ENCODE measurements around the gene FCHSD2. TPM values are rescaled to one million over a fixed set of nuclear protein-coding genes. Genes with fewer than 3 reads are reported as not detected.

Gene FCHSD2
- total RNA-seq, 1 donor from 2014 or later = 22.2 TPM

GRCh38 chr11:72926076-72926475, 216.0 kb downstream of the FCHSD2 start:
- Mint-ChIP-seq H3K9me3 (no peaks in the 10 kb centered on the region), H3K27ac (no peak overlapping the region), H3K27me3 (ENCODE audit: insufficient read depth, low read depth) (no peaks in the 10 kb centered on the region), H3K36me3 (no peaks in the 10 kb centered on the region), H3K4me1 (peaks cover 7% of the 10 kb centered on the region), H3K4me3 (no peak overlapping the region)
- no peak overlapping the region for H3K4me2 ChIP-seq
- H3K27me3 ChIP-seq = no peaks in the 10 kb centered on the region
- no peaks in the 10 kb centered on the region for H4K20me1 ChIP-seq (ENCODE audit: low read depth)
- H3K4me3 ChIP-seq = no peak overlapping the region
- H3F3A ChIP-seq (ENCODE audit: low read depth) = peaks cover under 1% of the 10 kb centered on the region
- no peaks in the 10 kb centered on the region for H3K36me3 ChIP-seq
- no peaks in the 10 kb centered on the region for H3K79me2 ChIP-seq (ENCODE audit: low read depth)
- no peak for DNase-seq (ENCODE audit: low spot score)
- H3K9ac ChIP-seq = no peak overlapping the region
- H3K9me3 ChIP-seq (ENCODE audit: low read depth) = no peaks in the 10 kb centered on the region
- TF ChIP-seq EZH2phosphoT487 (IDR thresholded peaks at IDR 0.05) (no peak), EZH2 (IDR thresholded peaks at IDR 0.05) (no peak), CTCF (IDR thresholded peaks at IDR 0.05) (no peak)
- H3K4me1 ChIP-seq = peaks cover 11% of the 10 kb centered on the region
- H2AFZ ChIP-seq (replicated peaks) = no peak overlapping the region
- no peak overlapping the region for H3K27ac ChIP-seq

GRCh38 chr11:72925656-72926055, 216.5 kb downstream of the FCHSD2 start:
- Mint-ChIP-seq H3K27ac (no peak overlapping the region), H3K4me3 (no peak overlapping the region)

GRCh38 chr11:72924568-72925190, 217.4 kb downstream of the FCHSD2 start:
- no peak for DNase-seq (ENCODE audit: low spot score)
- Mint-ChIP-seq H3K4me3 (no peak overlapping the region), H3K27me3 (ENCODE audit: insufficient read depth, low read depth) (no peaks in the 10 kb centered on the region), H3K27ac (no peak overlapping the region), H3K4me1 (peaks cover under 1% of the 10 kb centered on the region), H3K9me3 (no peaks in the 10 kb centered on the region), H3K36me3 (no peaks in the 10 kb centered on the region)
- TF ChIP-seq CTCF (IDR thresholded peaks at IDR 0.05) (peak; percentile 24), EZH2phosphoT487 (IDR thresholded peaks at IDR 0.05) (no peak), EZH2 (IDR thresholded peaks at IDR 0.05) (no peak)
- Histone ChIP-seq H3K9me3 (ENCODE audit: low read depth) (no peaks in the 10 kb centered on the region), H3K79me2 (ENCODE audit: low read depth) (no peaks in the 10 kb centered on the region), H3K9ac (no peak overlapping the region), H3K4me2 (no peak overlapping the region), H3K4me1 (peaks cover under 1% of the 10 kb centered on the region), H3F3A (ENCODE audit: low read depth) (peaks cover 4% of the 10 kb centered on the region), H4K20me1 (ENCODE audit: low read depth) (no peaks in the 10 kb centered on the region), H3K36me3 (no peaks in the 10 kb centered on the region), H3K4me3 (no peak overlapping the region), H2AFZ (replicated peaks) (no peak overlapping the region), H3K27ac (no peak overlapping the region), H3K27me3 (no peaks in the 10 kb centered on the region)

More at GRCh38 chr11:72925656-72926055, 216.5 kb downstream of the FCHSD2 start:
- Mint-ChIP-seq H3K4me1 (peaks cover 7% of the 10 kb centered on the region), H3K9me3 (no peaks in the 10 kb centered on the region), H3K36me3 (no peaks in the 10 kb centered on the region), H3K27me3 (ENCODE audit: insufficient read depth, low read depth) (no peaks in the 10 kb centered on the region)
- no peak for DNase-seq (ENCODE audit: low spot score)
- no peak for TF ChIP-seq EZH2 (IDR thresholded peaks at IDR 0.05)
- no peak for TF ChIP-seq CTCF (IDR thresholded peaks at IDR 0.05)
- TF ChIP-seq EZH2phosphoT487 (IDR thresholded peaks at IDR 0.05) = no peak
- H3K36me3 ChIP-seq = no peaks in the 10 kb centered on the region
- H3K79me2 ChIP-seq (ENCODE audit: low read depth) = no peaks in the 10 kb centered on the region
- H3K4me3 ChIP-seq = no peak overlapping the region
- no peak overlapping the region for H3K27ac ChIP-seq
- peaks cover 4% of the 10 kb centered on the region for H3F3A ChIP-seq (ENCODE audit: low read depth)
- H3K9ac ChIP-seq = no peak overlapping the region
- H3K27me3 ChIP-seq = no peaks in the 10 kb centered on the region
- no peak overlapping the region for H3K4me2 ChIP-seq
- no peak overlapping the region for H2AFZ ChIP-seq (replicated peaks)
- H3K9me3 ChIP-seq (ENCODE audit: low read depth) = no peaks in the 10 kb centered on the region
- H4K20me1 ChIP-seq (ENCODE audit: low read depth) = no peaks in the 10 kb centered on the region
- peaks cover 10% of the 10 kb centered on the region for H3K4me1 ChIP-seq
